Raji (cell line): ENCODE measurements around the gene NOLC1.

Source experiments
- POLR2A ChIP-seq: IDR thresholded peaks from 2 replicates; pipeline ENCODE4 v1.6.1; 2011; ENCODE audit warnings: low read depth, low read length, control low read depth; ENCODE audit not compliant: insufficient read depth

NOLC1 gene

GRCh38 chr10:102159831-102160230 is 7.6 kb downstream of the NOLC1 start:
- no peak for TF ChIP-seq POLR2A

DNA sequence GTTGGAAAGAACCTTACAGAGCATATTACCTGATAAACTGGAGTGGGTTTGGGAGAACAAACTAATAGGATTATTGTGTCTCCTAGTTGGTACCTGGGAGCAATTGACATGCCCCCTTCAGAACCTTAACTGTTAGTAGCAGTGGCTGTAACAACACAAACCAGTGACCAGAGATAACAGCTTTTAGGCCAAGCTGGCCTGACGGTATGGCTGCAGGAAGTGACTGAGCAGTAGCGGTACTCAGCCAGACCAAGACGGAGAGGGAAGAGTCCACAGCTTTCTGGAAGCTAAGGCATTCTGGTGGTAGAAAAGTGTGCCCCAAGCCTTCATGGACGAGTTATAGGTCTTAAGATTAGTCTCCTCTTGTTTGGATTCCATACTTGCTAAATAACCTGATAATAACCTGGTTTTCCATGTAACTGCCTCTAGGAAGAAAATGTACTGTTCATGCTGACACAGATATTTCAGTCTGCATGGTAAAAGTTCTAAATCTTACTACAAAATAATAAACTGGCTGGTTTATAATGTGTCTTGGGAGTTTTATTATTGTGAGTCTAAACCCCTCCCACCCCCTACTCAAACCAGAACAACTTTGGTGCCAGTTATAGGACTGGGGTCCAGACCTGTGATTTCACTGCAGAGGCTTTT is 11.3 kb downstream of the NOLC1 start:
- TF ChIP-seq POLR2A: no peak

DNA sequence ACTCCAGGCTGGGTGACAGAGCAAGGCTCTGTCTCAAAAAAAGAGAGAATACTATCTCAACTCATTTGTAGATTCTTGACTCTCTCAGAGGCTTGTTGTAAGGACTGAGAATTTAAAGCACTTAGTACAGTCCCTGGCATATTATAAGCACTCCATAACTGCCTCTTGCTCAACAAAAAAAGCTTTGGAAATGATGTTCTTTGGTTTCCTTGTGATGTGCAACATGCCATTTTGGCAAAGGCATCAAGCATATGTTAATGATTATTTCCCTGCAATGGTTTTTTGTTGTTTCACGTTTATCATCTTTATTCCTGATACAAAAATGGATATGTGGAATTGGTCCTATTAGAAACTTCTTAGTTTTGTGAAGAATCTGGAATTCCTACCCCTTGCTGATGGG is 15.7 kb downstream of the NOLC1 start:
- TF ChIP-seq POLR2A: no peak

GRCh38 chr10:102170602-102171001 is 18.4 kb downstream of the NOLC1 start:
- TF ChIP-seq POLR2A: no peak

GRCh38 chr10:102172288-102172687 is 20.1 kb downstream of the NOLC1 start:
- no peak for TF ChIP-seq POLR2A

DNA sequence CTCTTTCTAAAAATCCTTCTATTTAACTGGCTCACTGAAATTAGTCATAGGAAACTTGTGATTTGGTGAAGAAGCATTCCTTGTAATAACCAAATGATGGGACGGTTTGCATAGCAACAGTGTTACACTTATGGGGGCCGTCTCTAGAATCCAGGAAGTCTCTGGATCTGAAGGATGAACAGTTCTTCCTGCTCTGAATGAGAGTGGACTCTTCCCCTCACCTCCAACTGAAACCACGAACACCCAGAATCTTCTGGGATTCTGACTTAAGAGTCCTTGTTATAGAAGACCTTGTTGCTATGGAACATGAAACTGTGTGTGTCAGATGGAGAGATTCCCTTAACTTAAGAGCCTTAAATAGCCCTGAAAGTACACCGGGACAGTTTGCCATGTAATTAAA is 23.2 kb downstream of the NOLC1 start:
- no peak for TF ChIP-seq POLR2A

DNA sequence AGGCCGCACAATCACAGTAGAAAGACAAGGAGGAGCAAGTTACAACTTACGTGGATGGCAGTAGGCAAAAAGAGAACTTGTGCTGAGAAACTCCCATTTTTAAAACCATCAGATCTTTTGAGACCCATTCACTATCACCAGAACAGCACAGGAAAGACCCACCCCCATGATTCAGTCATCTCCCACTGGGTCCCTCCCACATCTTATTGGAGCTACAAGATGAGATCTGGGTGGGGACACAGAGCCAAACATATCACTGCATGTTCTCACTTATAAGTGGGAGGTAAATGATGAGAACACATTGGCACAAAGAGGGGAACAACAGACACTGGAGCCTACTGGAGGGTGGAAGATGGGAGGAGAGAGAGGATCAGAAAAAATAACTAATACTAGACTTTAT is 32.4 kb downstream of the NOLC1 start:
- TF ChIP-seq POLR2A: no peak

DNA sequence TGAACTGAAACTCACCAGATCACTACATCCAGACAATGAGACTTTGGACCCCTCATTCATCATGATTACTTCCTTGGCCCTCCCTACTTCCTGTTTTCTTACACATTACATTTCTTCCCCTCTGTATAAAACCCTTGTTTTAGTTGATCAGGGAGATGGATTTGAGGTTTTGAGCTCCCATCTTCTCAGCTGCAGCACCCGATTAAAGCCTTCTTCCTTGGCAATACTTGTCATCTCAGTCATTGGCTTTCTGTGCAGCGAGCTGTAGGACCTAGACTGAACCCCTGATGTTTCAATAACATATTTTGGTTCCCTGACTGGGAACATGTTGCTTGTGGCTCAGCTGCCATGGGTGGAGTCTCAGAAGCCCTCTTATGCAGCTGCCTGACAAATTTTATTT is 33.1 kb downstream of the NOLC1 start:
- no peak for TF ChIP-seq POLR2A

DNA sequence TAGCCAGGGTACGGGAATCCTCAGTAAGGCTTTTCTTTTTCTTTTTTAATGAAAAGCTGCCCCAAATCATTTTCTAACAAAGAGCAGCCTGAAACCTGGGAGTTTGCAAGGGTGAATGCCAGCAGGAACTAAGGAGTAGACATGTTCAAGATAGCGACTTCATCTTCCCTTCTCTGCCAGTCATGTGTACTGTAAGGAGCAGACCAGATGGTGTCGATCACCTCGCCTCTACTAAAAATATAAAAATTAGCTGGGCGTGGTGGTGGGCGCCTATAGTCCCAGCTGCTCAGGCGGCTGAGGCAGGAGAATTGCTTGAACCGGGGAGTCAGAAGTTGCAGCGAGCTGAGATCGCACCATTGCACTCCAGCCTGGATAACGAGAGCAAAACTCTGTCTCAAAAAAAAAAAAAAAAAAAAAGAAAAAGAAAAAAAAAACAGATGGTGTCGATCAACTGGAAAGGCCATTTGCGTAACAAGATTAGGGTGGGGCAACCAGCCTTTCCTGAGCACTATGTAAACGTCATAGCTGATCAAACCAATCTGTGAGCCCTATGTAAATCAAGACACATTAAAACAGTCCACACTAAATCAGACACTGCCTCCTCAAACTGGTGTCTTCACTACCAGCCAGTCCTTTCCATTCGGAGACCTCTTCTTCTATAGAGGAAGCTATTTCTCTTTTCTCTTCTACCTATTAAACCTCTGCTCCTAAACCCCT is 33.8 kb downstream of the NOLC1 start:
- TF ChIP-seq POLR2A: no peak

DNA sequence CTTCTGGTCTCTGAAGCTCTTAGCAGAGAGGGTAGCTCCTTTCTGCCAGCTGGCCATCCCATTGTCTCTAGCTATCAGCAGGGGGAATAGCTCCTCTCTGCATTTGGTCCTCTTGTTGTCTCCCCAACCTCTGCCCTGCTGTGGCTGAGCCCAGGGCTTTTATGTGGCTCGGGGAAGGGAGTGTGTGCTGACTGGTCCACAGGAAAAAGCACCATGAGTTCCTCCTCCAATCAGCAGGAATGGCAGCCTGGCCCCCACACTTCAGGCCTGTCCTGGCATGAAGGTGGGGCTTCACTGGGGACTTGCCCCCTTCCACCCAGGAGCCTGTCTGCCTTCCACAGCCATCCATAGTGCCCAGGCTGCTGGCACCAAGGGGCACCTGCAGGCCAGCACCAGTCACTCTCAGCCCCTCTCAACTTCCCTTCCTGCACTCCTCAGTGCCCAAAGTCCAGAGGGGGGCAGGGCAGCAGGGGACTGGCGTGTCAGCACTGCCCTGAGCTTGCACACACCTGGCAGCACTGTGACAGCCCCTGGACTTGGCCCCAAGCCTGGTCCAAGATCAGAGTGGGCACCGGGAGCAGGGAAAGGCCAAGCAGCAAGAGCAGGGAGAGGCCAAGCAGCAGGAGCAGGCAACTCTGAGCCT is 36.2 kb downstream of the NOLC1 start:
- TF ChIP-seq POLR2A: no peak

DNA sequence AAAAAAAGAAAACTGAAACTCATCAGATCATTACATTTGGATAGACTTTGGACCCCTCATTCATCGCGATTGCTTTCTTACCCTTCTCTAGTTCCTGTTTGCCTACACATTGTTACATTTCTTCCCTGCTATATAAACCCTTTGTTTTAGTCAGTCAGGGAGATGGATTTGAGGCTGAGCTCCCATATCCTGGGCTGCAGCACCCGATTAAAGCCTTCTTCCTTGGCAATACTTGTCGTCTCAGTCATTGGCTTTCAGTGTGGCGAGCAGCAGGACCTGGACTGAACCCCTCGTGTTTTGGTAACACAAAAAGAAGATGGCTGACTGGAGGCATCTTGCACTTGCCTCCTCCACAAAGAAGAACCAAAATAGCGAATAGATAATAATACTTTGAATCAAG is 39.8 kb downstream of the NOLC1 start:
- TF ChIP-seq POLR2A: no peak

DNA sequence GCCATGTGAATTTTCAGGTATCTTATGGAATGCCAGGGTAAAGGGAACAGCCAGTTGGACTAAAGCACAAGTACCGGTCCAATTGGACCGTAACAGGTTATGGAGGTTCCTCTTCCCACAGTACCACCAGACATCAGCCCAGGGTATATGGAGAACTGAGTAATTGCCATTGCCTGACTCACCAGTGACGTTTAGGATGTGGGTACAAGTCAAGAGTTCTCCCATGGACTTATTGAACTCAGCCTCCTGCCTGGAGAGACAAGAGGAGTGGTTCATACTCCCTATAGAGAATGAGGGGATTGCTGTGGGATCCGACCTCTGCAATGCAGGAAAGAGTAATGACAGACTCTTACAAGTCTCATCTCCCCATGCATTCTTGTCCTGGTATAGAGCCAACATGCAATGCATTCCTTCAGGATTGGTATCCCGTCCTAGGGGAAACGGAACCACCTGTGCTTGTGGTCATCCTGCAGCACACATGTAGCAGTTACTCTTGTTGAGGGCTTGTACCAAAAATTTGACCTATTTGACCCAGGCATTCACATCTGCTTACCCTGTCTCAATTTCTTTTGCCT is 43.2 kb downstream of the NOLC1 start:
- no peak for TF ChIP-seq POLR2A

DNA sequence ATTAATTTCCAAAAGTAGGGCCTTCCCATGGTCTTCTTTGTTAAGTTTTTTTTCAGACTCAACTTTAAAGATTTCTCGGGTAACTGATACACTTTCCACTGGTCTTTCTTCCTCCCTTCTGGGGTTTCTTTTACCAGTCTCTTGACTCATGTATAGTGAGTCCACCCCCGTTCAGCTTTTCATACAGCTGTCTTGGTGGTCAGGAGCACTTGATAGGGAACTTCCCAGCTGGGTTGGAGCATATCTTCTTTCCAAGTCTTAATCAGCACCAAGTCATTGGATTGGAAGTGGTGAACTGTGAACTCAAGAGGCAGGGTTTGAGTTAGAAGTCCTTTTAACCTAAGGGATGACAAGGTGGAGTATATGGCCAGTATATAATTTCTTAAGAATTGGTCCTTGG is 44.7 kb downstream of the NOLC1 start:
- no peak for TF ChIP-seq POLR2A

DNA sequence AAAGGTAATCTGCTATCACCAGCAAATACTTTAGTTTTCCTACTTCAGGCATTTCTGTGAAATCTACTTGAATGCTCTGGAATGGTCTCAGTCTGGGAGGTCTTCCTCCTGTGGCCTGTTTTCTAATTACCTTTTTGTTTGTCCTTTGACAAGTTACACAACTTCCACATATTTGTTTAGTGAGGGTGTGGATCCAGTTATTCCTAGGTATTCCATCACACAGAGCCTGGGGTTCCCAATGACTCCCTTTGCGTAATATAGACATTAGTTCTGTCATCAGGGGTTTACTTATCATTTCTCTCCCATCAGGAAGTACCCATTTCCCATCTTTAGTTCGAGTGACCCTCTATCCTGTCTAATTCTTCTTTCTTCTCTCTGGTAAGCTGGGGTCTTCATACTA is 45.8 kb downstream of the NOLC1 start:
- no peak for TF ChIP-seq POLR2A

GRCh38 chr10:102200751-102201640 is 48.8 kb downstream of the NOLC1 start:
- TF ChIP-seq POLR2A: no peak
